ENCODE measurements around the gene SELENOO. TPM values are rescaled to one million over a fixed set of nuclear protein-coding genes. Genes with fewer than 3 reads are reported as not detected.

The SELENOO gene
- total RNA-seq, 1 experiment from 2014 or later = 32.8 TPM

- intact Hi-C loops (cut with micrococcal nuclease) = no loop called here
- no peaks in the 10 kb centered on the region; the same call in 1 of the 2 replicates for H3K79me2 ChIP-seq (ENCODE audit: low read length)
- no peaks in the 10 kb centered on the region for H3F3A ChIP-seq (ENCODE audit: low read length, unreplicated experiment)
- no peaks in the 10 kb centered on the region for H3K27me3 ChIP-seq (ENCODE audit: low read length)
- ATAC-seq (no peak), DNase-seq (no peak)
- peak within 1 kb of the TSS; percentile 68 for H3K4me3 ChIP-seq (ENCODE audit: low read length)
- H4K20me1 ChIP-seq (ENCODE audit: low read length) = no peaks in the 10 kb centered on the region
- no peak within 1 kb of the TSS for H3K27ac ChIP-seq (ENCODE audit: low read length)
- peak within 1 kb of the TSS; percentile 63; the same call in 1 of the 2 replicates for H2AFZ ChIP-seq (ENCODE audit: low read length)
- H3K9me3 ChIP-seq (ENCODE audit: low read length) = no peaks in the 10 kb centered on the region
- no peaks in the 10 kb centered on the region for H3K4me1 ChIP-seq (ENCODE audit: insufficient read depth, low read length)
- H3K9ac ChIP-seq (ENCODE audit: low read length) = peak within 1 kb of the TSS; percentile 15; the same call in 1 of the 2 replicates
- CTCF ChIA-PET = no interaction called here
- BruUV-seq (replicated peaks) = no TSS peak
- no peak for TF ChIP-seq CTCF (conservative IDR thresholded peaks at IDR 0.05; ENCODE audit: low read depth, low read length)
- TF ChIP-seq EZH2phosphoT487 (IDR thresholded peaks at IDR 0.05; ENCODE audit: borderline replicate concordance, low read length) = no peak
- TF ChIP-seq EZH2 (IDR thresholded peaks at IDR 0.05; ENCODE audit: low read length, unreplicated experiment) = no peak
- POLR2A ChIA-PET (ENCODE audit: unreplicated experiment) = no interaction called here
- H3K36me3 ChIP-seq (ENCODE audit: low read depth, low read length) = no peaks in the 10 kb centered on the region
- H3K4me2 ChIP-seq (ENCODE audit: low read length) = peak within 1 kb of the TSS; percentile 86
- H3K9me2 ChIP-seq (replicated peaks; ENCODE audit: low read length) = no peaks in the 10 kb centered on the region
These were observed 30.1 kb upstream of the SELENOO start, which contains the start of gene PANX2 for GRCh38 chr22:50170453-50171318. PANX2 (plus strand) TSS chr22:50170731; CDS start chr22:50170731, 0 bp downstream.

GRCh38 chr22:50171319-50171964 lies 29.4 kb upstream of the SELENOO start:
- CTCF ChIA-PET = no interaction called here
- no peaks in the 10 kb centered on the region for H3K9me2 ChIP-seq (replicated peaks; ENCODE audit: low read length)
- H3K9me3 ChIP-seq (ENCODE audit: low read length) = no peaks in the 10 kb centered on the region
- ATAC-seq (no peak), DNase-seq (no peak)
- TF ChIP-seq EZH2phosphoT487 (IDR thresholded peaks at IDR 0.05; ENCODE audit: borderline replicate concordance, low read length) (no peak), CTCF (conservative IDR thresholded peaks at IDR 0.05; ENCODE audit: low read depth, low read length) (no peak)
- no peaks in the 10 kb centered on the region for H3K36me3 ChIP-seq (ENCODE audit: low read depth, low read length)
- no peaks in the 10 kb centered on the region for H4K20me1 ChIP-seq (ENCODE audit: low read length)
- no peaks in the 10 kb centered on the region; the same call in 1 of the 2 replicates for H3K79me2 ChIP-seq (ENCODE audit: low read length)
- H3K9ac ChIP-seq (ENCODE audit: low read length) = peak overlapping the region; percentile 15; the same call in 1 of the 2 replicates
- H3K4me1 ChIP-seq (ENCODE audit: insufficient read depth, low read length) = no peaks in the 10 kb centered on the region
- H3F3A ChIP-seq (ENCODE audit: low read length, unreplicated experiment) = no peaks in the 10 kb centered on the region
- H3K4me2 ChIP-seq (ENCODE audit: low read length) = peak overlapping the region; percentile 86
- H3K27ac ChIP-seq (ENCODE audit: low read length) = no peak overlapping the region
- BruUV-seq (replicated peaks) = no TSS peak
- no peaks in the 10 kb centered on the region for H3K27me3 ChIP-seq (ENCODE audit: low read length)
- POLR2A ChIA-PET (ENCODE audit: unreplicated experiment) = no interaction called here
- peak overlapping the region; percentile 68 for H3K4me3 ChIP-seq (ENCODE audit: low read length)
- H2AFZ ChIP-seq (ENCODE audit: low read length) = peak overlapping the region; percentile 63; the same call in 1 of the 2 replicates
- intact Hi-C loops (cut with micrococcal nuclease) = no loop called here

All from PC-3 (cell line).